GM18508 (cell line): Measurements from ENCODE around the gene MAP1LC3A.

Experiments
- ATAC-seq: cut with Tn5 transposase; IDR thresholded peaks from one replicate; pipeline ENCODE4 v1.9.1; 2021; ENCODE audit warnings: moderate number of reproducible peaks; ENCODE audit not compliant: insufficient read depth, unreplicated experiment

The MAP1LC3A gene

GRCh38 chr20:34573541-34574300 lies 15.2 kb downstream of the MAP1LC3A start:
- no peak for ATAC-seq

GRCh38 chr20:34574426-34574825 lies 15.9 kb downstream of the MAP1LC3A start:
- ATAC-seq, result no peak

GRCh38 chr20:34574861-34575260 lies 16.3 kb downstream of the MAP1LC3A start:
- no peak for ATAC-seq

- ATAC-seq, result no peak
Observed at GRCh38 chr20:34575271-34575670, 16.8 kb downstream of the MAP1LC3A start.

- no peak for ATAC-seq
Observed at GRCh38 chr20:34575756-34576155, 17.2 kb downstream of the MAP1LC3A start.

- ATAC-seq, result no peak
Observed at GRCh38 chr20:34577061-34577460, 18.5 kb downstream of the MAP1LC3A start.

- ATAC-seq, result no peak
Observed at GRCh38 chr20:34578025-34578424, 19.5 kb downstream of the MAP1LC3A start.

- ATAC-seq, result no peak
Observed at GRCh38 chr20:34578521-34578920, 20.0 kb downstream of the MAP1LC3A start.

- no peak for ATAC-seq
Observed at GRCh38 chr20:34579191-34579978, 20.9 kb downstream of the MAP1LC3A start.

GRCh38 chr20:34579979-34580940 lies 21.7 kb downstream of the MAP1LC3A start:
- no peak for ATAC-seq

GRCh38 chr20:34581341-34582184 lies 23.0 kb downstream of the MAP1LC3A start:
- ATAC-seq, result no peak

GRCh38 chr20:34582221-34582620 lies 23.7 kb downstream of the MAP1LC3A start:
- no peak for ATAC-seq

GRCh38 chr20:34582911-34583310 lies 24.4 kb downstream of the MAP1LC3A start:
- no peak for ATAC-seq

- no peak for ATAC-seq
Observed at GRCh38 chr20:34583544-34583943, 25.0 kb downstream of the MAP1LC3A start.

GRCh38 chr20:34585019-34585418 lies 26.5 kb downstream of the MAP1LC3A start:
- no peak for ATAC-seq

- ATAC-seq, result no peak
Observed at GRCh38 chr20:34586488-34587163, 28.1 kb downstream of the MAP1LC3A start.

GRCh38 chr20:34595377-34596184 lies 37.1 kb downstream of the MAP1LC3A start:
- no peak for ATAC-seq
